22Rv1 (cell line): ENCODE measurements around the gene NME9.

Experiments
- CTCF ChIP-seq: fragments of 450-650 bp; IDR thresholded peaks from 2 replicates; pipeline ENCODE4 v1.5.1; 2017; ENCODE audit warnings: mild to moderate bottlenecking
- ZFX ChIP-seq: fragments of 450-650 bp; IDR thresholded peaks from 2 replicates; pipeline ENCODE4 v1.6.1; 2017; ENCODE audit warnings: antibody characterized with exemption, borderline replicate concordance

- TF ChIP-seq CTCF (no peak), ZFX (no peak)
These were observed 35.0 kb upstream of the NME9 start for GRCh38 chr3:138364356-138365252.
